Measurements from ENCODE around the gene SCAPER.
"Not testable (repeated sequence)": the region's sequence is repeated elsewhere in the genome, so short reads cannot be mapped to it uniquely, and the experiment has no call there.

The SCAPER gene

GRCh38 chr15:76566276-76566675, 338.9 kb downstream of the SCAPER start:
- DNase-seq: no peak

GRCh38 chr15:76565366-76565765, 339.8 kb downstream of the SCAPER start:
- no peak for DNase-seq

GRCh38 chr15:76555247-76555646, 349.9 kb downstream of the SCAPER start:
- no peak for DNase-seq

- DNase-seq: no peak
Observed at GRCh38 chr15:76553564-76553963, 351.6 kb downstream of the SCAPER start.

- no peak for DNase-seq
Observed at GRCh38 chr15:76553102-76553501, 352.0 kb downstream of the SCAPER start.

GRCh38 chr15:76546805-76547204, 358.3 kb downstream of the SCAPER start:
- DNase-seq: no peak

GRCh38 chr15:76533995-76534394, 371.1 kb downstream of the SCAPER start:
- DNase-seq: no peak

GRCh38 chr15:76533060-76533820, 371.9 kb downstream of the SCAPER start:
- DNase-seq: no peak

- no peak for DNase-seq
Observed at GRCh38 chr15:76529911-76530310, 375.2 kb downstream of the SCAPER start.

GRCh38 chr15:76526111-76526510, 379.0 kb downstream of the SCAPER start:
- no peak for DNase-seq

- no peak for DNase-seq
Observed at GRCh38 chr15:76517910-76518309, 387.2 kb downstream of the SCAPER start.

- no peak for DNase-seq
Observed at GRCh38 chr15:76514282-76514681, 390.9 kb downstream of the SCAPER start.

GRCh38 chr15:76512971-76513370, 392.2 kb downstream of the SCAPER start:
- no peak for DNase-seq

GRCh38 chr15:76510663-76511062, 394.5 kb downstream of the SCAPER start:
- not testable (repeated sequence) for DNase-seq

GRCh38 chr15:76503804-76504203, 401.3 kb downstream of the SCAPER start:
- no peak for DNase-seq

GRCh38 chr15:76503121-76503520, 402.0 kb downstream of the SCAPER start:
- no peak for DNase-seq

- no peak for DNase-seq
Observed at GRCh38 chr15:76502678-76503077, 402.5 kb downstream of the SCAPER start.

GRCh38 chr15:76502185-76502584, 403.0 kb downstream of the SCAPER start:
- not testable (repeated sequence) for DNase-seq

- DNase-seq: no peak
Observed at GRCh38 chr15:76501726-76502125, 403.4 kb downstream of the SCAPER start.

GRCh38 chr15:76501011-76501410, 404.1 kb downstream of the SCAPER start:
- DNase-seq: no peak

- no peak for DNase-seq
Observed at GRCh38 chr15:76495487-76495886, 409.7 kb downstream of the SCAPER start.

- DNase-seq: no peak
Observed at GRCh38 chr15:76492538-76492937, 412.6 kb downstream of the SCAPER start.

- DNase-seq: no peak
Observed at GRCh38 chr15:76483752-76484151, 421.4 kb downstream of the SCAPER start.

GRCh38 chr15:76483018-76483417, 422.1 kb downstream of the SCAPER start:
- DNase-seq: no peak

- DNase-seq: no peak
Observed at GRCh38 chr15:76480267-76480666, 424.9 kb downstream of the SCAPER start.

Measured in stimulated activated CD4-positive, alpha-beta T cell treated with anti-CD3 and anti-CD28 coated beads, Interleukin-4, amount 100 ng/mL, for 24 hours (primary cell).